Prostate gland (tissue), 2 donors: ENCODE results near the gene PAXIP1. TPM values are rescaled to one million over a fixed set of nuclear protein-coding genes. Genes with fewer than 3 reads are reported as not detected.

Source experiments
- DNase-seq: peaks from one replicate; pipeline ENCODE4 v3.0.0-alpha.2; 2019; ENCODE audit warnings: low spot score
- H3K27ac ChIP-seq, 2 donors: fragments of 200-600 bp; sonication (generic); 2 replicates each; pipeline ENCODE4 v1.5.1; 2017 to 2019
- H3K27me3 ChIP-seq: fragments of 200-600 bp; sonication (generic); replicated peaks from 2 replicates; pipeline ENCODE4 v1.5.1; 2019; ENCODE audit not compliant: insufficient read depth
- H3K36me3 ChIP-seq, 2 donors: fragments of 200-600 bp; sonication (generic); 1 replicate in 1 of 2; 2 replicates in 1 of 2; pipeline versions ENCODE4 v1.5.1 to v1.8.1; 2017 to 2019
- H3K4me1 ChIP-seq: fragments of 200-600 bp; sonication (generic); replicated peaks from 2 replicates; pipeline ENCODE4 v1.5.1; 2019
- H3K4me3 ChIP-seq, 2 donors: fragments of 200-600 bp; sonication (generic); 2 replicates each; pipeline ENCODE4 v1.5.1; 2017 to 2019
- H3K9me3 ChIP-seq: fragments of 200-600 bp; sonication (generic); 2 replicates; pipeline ENCODE4 v1.5.1; 2017
- POLR2A ChIP-seq: fragments of 450-650 bp; IDR thresholded peaks from one replicate; pipeline ENCODE4 v1.6.1; 2016; ENCODE audit warnings: antibody characterized with exemption, mild to moderate bottlenecking
- POLR2AphosphoS5 ChIP-seq: sonication (generic); formaldehyde crosslinking; IDR thresholded peaks from one replicate; pipeline ENCODE4 v1.6.1; 2017; ENCODE audit warnings: antibody characterized with exemption
- WGBS: methylation state at CpG from one replicate; pipeline ENCODE4 v1.1.5; 2018; 5-methylcytosine and 5-hydroxymethylcytosine counted together
- intact Hi-C: fragments of 100-400 bp; cut with DNase I; formaldehyde crosslinking; loops from one replicate; pipeline ENCODE4 v1.14.2; 2022
- total RNA-seq, 2 donors: library from RNA; depleted of rRNA; stranded (reverse); fragments of >200 nt; gene quantifications; one replicate each; pipeline ENCODE4 v1.1.0, GENCODE V29; 2016
- TF ChIP-seq, protein P1 (sequence below), 4 experiments: fragments of 200-600 bp in 2 of 4; fragments of 450-650 bp in 2 of 4; sonication (generic) in 2 of 4; IDR thresholded peaks; 1 replicate in 3 of 4; 2 replicates in 1 of 4; pipeline ENCODE4 v1.5.1; 2016 to 2019; ENCODE audit warnings: antibody characterized with exemption in 4 of 4, mild to moderate bottlenecking in 2 of 4, moderate library complexity in 2 of 4

PAXIP1 gene
- total RNA-seq, 2 donors from 2014 or later, result 15.8 to 24.1 TPM

DNA sequence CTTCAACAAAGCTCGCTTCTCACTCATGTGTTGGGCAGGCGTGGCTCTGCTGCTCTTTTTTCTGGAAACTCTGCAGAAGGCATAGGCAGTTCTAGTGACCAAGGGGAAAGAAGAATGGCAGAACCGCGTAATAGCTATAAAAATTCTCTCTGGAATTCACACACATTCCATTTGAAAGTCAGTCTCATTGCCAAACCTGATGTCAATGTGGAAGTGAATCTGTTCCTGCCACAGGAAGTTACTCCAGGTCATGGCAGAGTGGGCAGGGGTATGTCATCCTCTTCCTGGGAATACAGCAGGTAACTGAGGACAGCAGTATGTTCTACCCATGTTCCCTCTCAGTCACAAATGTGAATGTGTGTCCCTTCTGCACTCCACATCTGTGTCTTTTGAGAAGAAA, 8.2 kb upstream of the PAXIP1 start:
- H3K36me3 ChIP-seq, result no peaks in the 10 kb centered on the region
- no peaks in the 10 kb centered on the region for H3K4me1 ChIP-seq
- H3K27me3 ChIP-seq, result no peaks in the 10 kb centered on the region
- H3K4me3 ChIP-seq, result no peak overlapping the region
- TF ChIP-seq POLR2AphosphoS5 (no peak), POLR2A (no peak)
- TF ChIP-seq, protein P1, sequence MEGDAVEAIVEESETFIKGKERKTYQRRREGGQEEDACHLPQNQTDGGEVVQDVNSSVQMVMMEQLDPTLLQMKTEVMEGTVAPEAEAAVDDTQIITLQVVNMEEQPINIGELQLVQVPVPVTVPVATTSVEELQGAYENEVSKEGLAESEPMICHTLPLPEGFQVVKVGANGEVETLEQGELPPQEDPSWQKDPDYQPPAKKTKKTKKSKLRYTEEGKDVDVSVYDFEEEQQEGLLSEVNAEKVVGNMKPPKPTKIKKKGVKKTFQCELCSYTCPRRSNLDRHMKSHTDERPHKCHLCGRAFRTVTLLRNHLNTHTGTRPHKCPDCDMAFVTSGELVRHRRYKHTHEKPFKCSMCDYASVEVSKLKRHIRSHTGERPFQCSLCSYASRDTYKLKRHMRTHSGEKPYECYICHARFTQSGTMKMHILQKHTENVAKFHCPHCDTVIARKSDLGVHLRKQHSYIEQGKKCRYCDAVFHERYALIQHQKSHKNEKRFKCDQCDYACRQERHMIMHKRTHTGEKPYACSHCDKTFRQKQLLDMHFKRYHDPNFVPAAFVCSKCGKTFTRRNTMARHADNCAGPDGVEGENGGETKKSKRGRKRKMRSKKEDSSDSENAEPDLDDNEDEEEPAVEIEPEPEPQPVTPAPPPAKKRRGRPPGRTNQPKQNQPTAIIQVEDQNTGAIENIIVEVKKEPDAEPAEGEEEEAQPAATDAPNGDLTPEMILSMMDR (IDR thresholded peaks at IDR 0.05), result no peak
- 70% methylated on average over 4 of the region's 4 CpGs for WGBS
- no peak for DNase-seq
- no peaks in the 10 kb centered on the region for H3K9me3 ChIP-seq
- H3K27ac ChIP-seq, result no peak overlapping the region
- intact Hi-C loops, result no loop called here

DNA sequence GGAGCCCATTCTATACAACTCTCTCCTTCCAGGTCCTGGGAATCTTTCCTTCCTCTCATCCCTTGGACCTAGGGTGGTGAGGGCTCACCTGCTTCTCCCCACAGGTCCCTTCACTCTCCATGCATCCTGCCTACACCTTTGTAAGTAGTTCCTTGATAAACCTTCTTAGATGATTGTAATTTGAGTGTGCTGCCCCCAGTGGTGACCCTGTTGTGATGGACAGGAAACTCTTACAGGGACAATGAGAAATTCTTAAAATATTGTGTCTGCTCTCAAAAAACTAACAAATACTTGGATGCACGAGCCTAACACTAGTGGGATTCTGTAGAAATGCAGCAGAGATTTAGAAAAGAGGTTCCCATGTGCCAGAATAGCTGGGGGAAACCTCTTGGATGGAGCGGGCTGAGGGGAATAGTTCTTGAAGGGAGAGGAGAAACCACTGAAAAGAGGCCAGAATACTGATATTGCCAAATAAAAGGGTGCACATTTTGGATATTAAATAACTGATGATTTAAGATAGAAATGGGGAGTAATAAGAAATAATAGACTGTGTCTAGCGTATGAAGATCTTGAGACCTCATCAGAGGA, 6.7 kb upstream of the PAXIP1 start:
- Histone ChIP-seq H3K4me1 (no peaks in the 10 kb centered on the region), H3K9me3 (no peaks in the 10 kb centered on the region), H3K4me3 (no peak overlapping the region), H3K36me3 (no peaks in the 10 kb centered on the region), H3K27ac (no peak overlapping the region), H3K27me3 (no peaks in the 10 kb centered on the region)
- DNase-seq, result no peak
- TF ChIP-seq POLR2A, result no peak
- no peak for TF ChIP-seq POLR2AphosphoS5
- TF ChIP-seq, protein P1 (IDR thresholded peaks at IDR 0.05), result no peak
- intact Hi-C loops, result loop anchor here (10.0 kb wide), 2 partner anchors 65 to 155 kb away; partner anchors contain the start of gene HTR5A
- WGBS, result 73% methylated on average over 3 of the region's 3 CpGs

DNA sequence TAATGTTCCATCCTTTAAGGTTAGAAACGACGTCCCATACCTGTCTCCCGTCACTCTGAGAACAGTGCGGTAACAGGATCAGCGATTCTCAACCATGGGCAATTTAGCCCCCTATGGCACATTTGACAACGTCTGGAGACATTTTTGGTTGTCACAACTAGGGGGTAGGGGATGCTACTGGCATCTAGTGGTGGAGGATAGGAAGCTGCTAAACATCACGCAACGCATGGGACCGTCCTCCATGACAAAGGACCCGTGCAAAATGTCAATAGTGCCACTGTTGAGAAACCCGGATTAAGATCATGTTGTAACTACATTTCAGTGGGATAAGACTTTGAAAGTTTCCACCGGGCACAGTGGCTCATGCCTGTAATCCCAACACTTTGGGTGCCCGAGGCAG, 5.0 kb upstream of the PAXIP1 start:
- intact Hi-C loops, result loop anchor here (10.0 kb wide), 2 partner anchors 67 to 157 kb away; partner anchors contain the start of gene HTR5A
- no peak for DNase-seq
- Histone ChIP-seq H3K9me3 (no peaks in the 10 kb centered on the region), H3K27me3 (no peaks in the 10 kb centered on the region), H3K27ac (no peak overlapping the region), H3K36me3 (no peaks in the 10 kb centered on the region), H3K4me1 (no peaks in the 10 kb centered on the region), H3K4me3 (no peak overlapping the region)
- no peak for TF ChIP-seq POLR2A
- TF ChIP-seq POLR2AphosphoS5, result no peak
- TF ChIP-seq, protein P1 (IDR thresholded peaks at IDR 0.05), result no peak
- WGBS, result 62% methylated on average over 13 of the region's 13 CpGs

DNA sequence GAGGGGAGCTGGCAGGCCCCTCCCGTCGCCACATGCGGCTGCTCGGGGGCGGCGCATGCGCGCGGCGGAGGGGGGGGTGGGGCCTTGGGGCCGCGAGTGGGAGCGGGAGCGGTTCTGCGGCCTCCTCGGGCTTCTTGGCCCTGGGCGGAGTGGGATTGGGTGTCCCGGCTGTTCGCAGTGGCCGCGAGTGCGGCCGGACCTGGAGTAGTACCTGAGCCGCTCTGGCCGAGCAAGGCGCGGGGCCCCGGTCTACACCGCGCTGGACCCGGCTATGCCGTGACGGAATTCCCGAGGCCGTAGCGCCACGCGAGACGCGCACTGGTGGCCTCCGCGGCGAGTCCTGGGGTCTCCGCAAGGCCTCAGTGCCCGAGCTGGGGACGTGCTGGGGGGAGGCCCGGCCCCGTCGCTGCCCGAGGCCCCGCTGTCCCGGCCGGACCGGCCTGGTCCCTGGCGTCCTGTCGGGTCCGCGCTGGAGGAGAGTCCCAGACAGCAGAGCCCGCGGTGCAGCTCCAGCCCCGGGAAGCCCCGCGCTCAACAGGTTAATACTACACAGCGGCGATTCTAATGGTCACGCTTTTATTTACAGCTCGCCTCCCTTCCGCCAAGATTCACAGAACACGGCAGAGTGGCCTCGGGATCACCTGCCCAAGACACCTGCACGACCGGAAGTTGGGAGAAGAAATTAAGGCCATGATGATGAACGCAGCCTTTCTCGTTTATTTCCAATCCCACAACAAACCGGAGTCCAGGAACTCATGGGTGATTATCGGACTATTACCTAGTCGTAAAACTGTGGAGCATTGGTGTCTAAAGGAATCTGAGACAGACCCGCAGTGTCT, 671 bp upstream of the PAXIP1 start:
- Histone ChIP-seq H3K27ac (peak overlapping the region; percentile 93 to 95), H3K9me3 (no peaks in the 10 kb centered on the region), H3K36me3 (no peaks in the 10 kb centered on the region), H3K27me3 (no peaks in the 10 kb centered on the region), H3K4me1 (no peaks in the 10 kb centered on the region), H3K4me3 (peak overlapping the region; percentile 95 to 97)
- TF ChIP-seq, protein P1 (IDR thresholded peaks at IDR 0.05), result peak in 1 of 4 experiments; percentile 0
- peak; percentile 34 for TF ChIP-seq POLR2A
- peak; percentile 5 for TF ChIP-seq POLR2AphosphoS5
- intact Hi-C loops, result loop anchor here (2.0 to 10.0 kb wide), 4 partner anchors 71 to 295 kb away; partner anchors contain the start of gene HTR5A
- under 1% methylated on average over 30 of the region's 78 CpGs for WGBS
- peak; percentile 64 for DNase-seq
